ENCODE results near the gene HCN4. TPM values are rescaled to one million over a fixed set of nuclear protein-coding genes. Genes with fewer than 3 reads are reported as not detected.

HCN4 gene
- total and polyA plus RNA-seq, 2 of the 8 experiments (the other 6 are each of a cell fraction or from before 2014, with no cell fraction given) = 3.7 to 8.5 TPM

DNA sequence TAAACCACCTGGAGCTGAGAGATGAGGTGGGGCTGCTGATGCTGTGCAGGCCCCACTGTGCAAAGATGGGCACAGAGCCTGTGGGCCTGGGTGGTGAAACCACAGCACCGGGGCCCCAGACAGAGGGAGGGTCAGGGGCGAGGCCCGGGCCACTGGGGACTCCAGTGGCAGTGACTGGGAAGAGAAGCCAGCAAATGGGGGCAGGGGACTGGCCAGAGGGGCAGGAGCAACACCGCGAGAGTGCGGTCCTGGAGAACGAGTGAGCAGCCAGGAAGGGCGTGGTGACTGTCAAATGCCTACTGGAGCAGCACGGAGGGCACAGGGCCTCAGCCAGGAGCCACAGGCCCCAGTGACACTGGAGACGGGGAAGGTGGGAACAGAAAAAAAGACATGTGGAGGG lies 39.8 kb downstream of the HCN4 start:
- Histone ChIP-seq H3K4ac (replicated peaks; ENCODE audit: insufficient read length, low read depth, low read length) (no peak overlapping the region), H3K27ac (ENCODE audit: low read depth, low read length) (no peak overlapping the region), H3K23me2 (ENCODE audit: low read depth, low read length) (no peaks in the 10 kb centered on the region), H2BK12ac (ENCODE audit: low read depth, low read length) (no peak overlapping the region), H4K91ac (replicated peaks; ENCODE audit: insufficient read length, low read length) (no peak overlapping the region), H4K5ac (ENCODE audit: insufficient read length, low read depth, low read length) (no peak overlapping the region), H3K79me2 (ENCODE audit: control insufficient read depth in 1 of 2, insufficient read depth in 2 of 2, low read length in 2 of 2) (no peaks in the 10 kb centered on the region), H3K23ac (ENCODE audit: insufficient read length) (no peak overlapping the region), H4K20me1 (replicated peaks in 1 of 2; ENCODE audit: control insufficient read depth in 1 of 2, insufficient read depth in 2 of 2, low read length in 2 of 2) (peaks cover 0 to 8% of the 10 kb centered on the region in 2 experiments), H2BK20ac (ENCODE audit: low read length) (no peak overlapping the region), H3K4me3 (ENCODE audit: extremely low read depth in 1 of 4, insufficient read depth in 2 of 4, low read depth in 3 of 4, low read length in 4 of 4) (no peak overlapping the region), H3K56ac (replicated peaks; ENCODE audit: insufficient read length, low read depth, low read length) (no peak overlapping the region), H3K36me3 (ENCODE audit: control insufficient read depth in 2 of 4, insufficient read depth in 4 of 4, low read length in 3 of 4) (peaks cover 2 to 16% (median 5%) of the 10 kb centered on the region in 4 experiments; a peak in 6 of 8 replicates), H3K14ac (ENCODE audit: insufficient read length) (no peak overlapping the region), H2AK5ac (ENCODE audit: low read depth, low read length) (no peak overlapping the region), H2BK5ac (ENCODE audit: low read depth, low read length) (no peak overlapping the region), H3K9ac (replicated peaks in 1 of 4; ENCODE audit: extremely low read depth in 1 of 4, low read depth in 3 of 4, low read length in 3 of 4) (no peak overlapping the region), H3K9me3 (ENCODE audit: insufficient read depth in 2 of 2, low read depth in 1 of 2, low read length in 1 of 2) (no peaks in the 10 kb centered on the region), H2BK120ac (replicated peaks; ENCODE audit: low read depth, low read length) (no peak overlapping the region), H4K8ac (ENCODE audit: extremely low read depth, insufficient read depth, low read length) (no peak overlapping the region; the same call in 1 of the 2 replicates), H3K18ac (ENCODE audit: extremely low read depth, low read length) (no peak overlapping the region), H2AFZ (ENCODE audit: low read length) (no peak overlapping the region), H3K4me1 (replicated peaks in 1 of 4; ENCODE audit: control insufficient read depth in 3 of 4, insufficient read depth in 4 of 4, low read length in 3 of 4) (peaks cover 0 to 8% (median 3%) of the 10 kb centered on the region in 4 experiments; a peak in 2 of 7 replicates), H3K4me2 (ENCODE audit: insufficient read depth in 1 of 2, low read depth in 2 of 2, low read length in 2 of 2) (no peak overlapping the region), H3K79me1 (ENCODE audit: low read depth, low read length) (no peaks in the 10 kb centered on the region; the same call in 1 of the 2 replicates), H2BK15ac (ENCODE audit: low read length) (no peak overlapping the region), H3K27me3 (replicated peaks in 1 of 4; ENCODE audit: control insufficient read depth in 3 of 4, extremely low read depth in 1 of 4, insufficient read depth in 3 of 4, low read length in 3 of 4) (no peaks in the 10 kb centered on the region)
- POLR2A ChIA-PET (ENCODE audit: partially characterized antibody) = no interaction called here
- DNase-seq (ENCODE audit: low read depth in 1 of 2, low spot score in 2 of 2) (no peak), FAIRE-seq (no peak)
- WGBS, 2 experiments (ENCODE audit: extremely low coverage in 1 of 2, insufficient coverage in 1 of 2, insufficient read length in 1 of 2, insufficient replicate concordance in 2 of 2, low coverage in 1 of 2, low lambda C conversion rate in 2 of 2, missing lambda C conversion rate in 1 of 2) = 96% methylated on average over 10 of the region's 10 CpGs; no CpG with 5 or more reads in 1 of the 2 experiments
- CTCF ChIA-PET (ENCODE audit: partially characterized antibody) = no interaction called here
- no peak for TF ChIP-seq CTBP2 (IDR thresholded peaks at IDR 0.05; ENCODE audit: borderline replicate concordance, insufficient read depth, insufficient read length, low read length)
- TF ChIP-seq, protein P1, sequence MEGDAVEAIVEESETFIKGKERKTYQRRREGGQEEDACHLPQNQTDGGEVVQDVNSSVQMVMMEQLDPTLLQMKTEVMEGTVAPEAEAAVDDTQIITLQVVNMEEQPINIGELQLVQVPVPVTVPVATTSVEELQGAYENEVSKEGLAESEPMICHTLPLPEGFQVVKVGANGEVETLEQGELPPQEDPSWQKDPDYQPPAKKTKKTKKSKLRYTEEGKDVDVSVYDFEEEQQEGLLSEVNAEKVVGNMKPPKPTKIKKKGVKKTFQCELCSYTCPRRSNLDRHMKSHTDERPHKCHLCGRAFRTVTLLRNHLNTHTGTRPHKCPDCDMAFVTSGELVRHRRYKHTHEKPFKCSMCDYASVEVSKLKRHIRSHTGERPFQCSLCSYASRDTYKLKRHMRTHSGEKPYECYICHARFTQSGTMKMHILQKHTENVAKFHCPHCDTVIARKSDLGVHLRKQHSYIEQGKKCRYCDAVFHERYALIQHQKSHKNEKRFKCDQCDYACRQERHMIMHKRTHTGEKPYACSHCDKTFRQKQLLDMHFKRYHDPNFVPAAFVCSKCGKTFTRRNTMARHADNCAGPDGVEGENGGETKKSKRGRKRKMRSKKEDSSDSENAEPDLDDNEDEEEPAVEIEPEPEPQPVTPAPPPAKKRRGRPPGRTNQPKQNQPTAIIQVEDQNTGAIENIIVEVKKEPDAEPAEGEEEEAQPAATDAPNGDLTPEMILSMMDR (IDR thresholded peaks at IDR 0.05; ENCODE audit: control extremely low read depth in 1 of 3, insufficient read depth in 1 of 3, low read depth in 1 of 3, low read length in 3 of 3) = no peak
- no peak for TF ChIP-seq TAF1 (IDR thresholded peaks at IDR 0.05; ENCODE audit: low read depth, low read length)
- TF ChIP-seq POLR2A (IDR thresholded peaks at IDR 0.05; ENCODE audit: control extremely low read depth in 1 of 2, low read depth in 2 of 2, low read length in 2 of 2) = no peak
- TF ChIP-seq JUN (IDR thresholded peaks at IDR 0.05; ENCODE audit: low read depth, low read length) = no peak
- TF ChIP-seq BRCA1 (IDR thresholded peaks at IDR 0.05; ENCODE audit: low read depth, low read length) = no peak
- no peak for TF ChIP-seq RBBP5 (IDR thresholded peaks at IDR 0.05; ENCODE audit: borderline replicate concordance, low read depth, low read length)
- TF ChIP-seq RNF2 (IDR thresholded peaks at IDR 0.05; ENCODE audit: borderline replicate concordance, low read depth, low read length, missing control alignments, poor library complexity, severe bottlenecking) = no peak
- no peak for TF ChIP-seq SIX5 (IDR thresholded peaks at IDR 0.05; ENCODE audit: low read depth, low read length)
- no peak for TF ChIP-seq ZNF274 (IDR thresholded peaks at IDR 0.05; ENCODE audit: borderline replicate concordance, extremely low read depth, low read length)
- TF ChIP-seq RAD21 (IDR thresholded peaks at IDR 0.05 in 1 of 2, conservative IDR thresholded peaks at IDR 0.05 in 1 of 2; ENCODE audit: low read depth in 2 of 2, low read length in 2 of 2) = no peak
